GM23338 (cell line): ENCODE data around the gene ZNF235. TPM values are rescaled to one million over a fixed set of nuclear protein-coding genes. Genes with fewer than 3 reads are reported as not detected.
A peak's percentile ranks its signal among the peaks of the same experiment; 100 is the strongest.

Experiments used
- ATAC-seq: fragments of 200-7000 bp; cut with Tn5 transposase; 3 replicates; pipeline ENCODE4 v1.9.1; 2020
- DNase-seq: peaks from one replicate; pipeline ENCODE4 v3.0.0-alpha.2; 2015; ENCODE audit warnings: low spot score
- H2AFZ ChIP-seq: fragments of 200-600 bp; sonication (generic); 2 replicates; pipeline ENCODE4 v1.8.0; 2016; ENCODE audit warnings: antibody characterized with exemption, mild to moderate bottlenecking, moderate library complexity
- H3F3A ChIP-seq: fragments of 200-600 bp; sonication (generic); replicated peaks from 2 replicates; pipeline ENCODE4 v1.8.0; 2017; ENCODE audit warnings: antibody characterized with exemption, mixed run types, low read depth
- H3K27ac ChIP-seq: fragments of 200-600 bp; sonication (generic); 2 replicates; pipeline ENCODE4 v1.6.1; 2016; ENCODE audit warnings: low read depth
- H3K27me3 ChIP-seq: fragments of 200-600 bp; sonication (generic); 2 replicates; pipeline ENCODE4 v1.8.0; 2016; ENCODE audit warnings: mild to moderate bottlenecking, mixed run types, moderate library complexity; ENCODE audit not compliant: insufficient read depth
- H3K36me3 ChIP-seq: fragments of 200-600 bp; sonication (generic); 2 replicates; pipeline ENCODE4 v1.8.0; 2016; ENCODE audit warnings: mild to moderate bottlenecking; ENCODE audit not compliant: insufficient read depth
- H3K4me1 ChIP-seq: fragments of 200-600 bp; sonication (generic); 2 replicates; pipeline ENCODE4 v1.8.0; 2016; ENCODE audit warnings: mild to moderate bottlenecking, moderate library complexity; ENCODE audit not compliant: insufficient read depth
- H3K4me2 ChIP-seq: fragments of 200-600 bp; sonication (generic); 2 replicates; pipeline ENCODE4 v1.7.1; 2017; ENCODE audit warnings: mixed run types
- H3K4me3 ChIP-seq: fragments of 200-600 bp; sonication (generic); 2 replicates; pipeline ENCODE4 v1.6.1; 2016; ENCODE audit warnings: mixed run types
- H3K79me2 ChIP-seq: fragments of 200-600 bp; sonication (generic); replicated peaks from 2 replicates; pipeline ENCODE4 v1.8.0; 2017; ENCODE audit warnings: mild to moderate bottlenecking; ENCODE audit not compliant: insufficient read depth
- H3K9me2 ChIP-seq: fragments of 200-600 bp; sonication (generic); 2 replicates; pipeline ENCODE4 v1.8.0; 2017; ENCODE audit not compliant: insufficient read depth
- H4K20me1 ChIP-seq: fragments of 200-600 bp; sonication (generic); replicated peaks from 2 replicates; pipeline ENCODE4 v1.8.0; 2017; ENCODE audit warnings: mild to moderate bottlenecking; ENCODE audit not compliant: insufficient read depth
- H3K27ac Mint-ChIP-seq: 2 replicates; pipeline ENCODE4 v1.8.0; 2020; ENCODE audit warnings: inconsistent platforms, mild to moderate bottlenecking, moderate library complexity, mixed read lengths
- H3K27me3 Mint-ChIP-seq: 3 replicates; pipeline ENCODE4 v1.8.0; 2022; ENCODE audit warnings: low read depth, mild to moderate bottlenecking, moderate library complexity, mixed read lengths, inconsistent platforms; ENCODE audit not compliant: insufficient read depth, poor library complexity
- H3K36me3 Mint-ChIP-seq: 3 replicates; pipeline ENCODE4 v1.8.0; 2021; ENCODE audit warnings: low read depth, mild to moderate bottlenecking, inconsistent platforms, moderate library complexity, mixed read lengths
- H3K4me1 Mint-ChIP-seq: 3 replicates; pipeline ENCODE4 v1.8.0; 2020; ENCODE audit warnings: mild to moderate bottlenecking, inconsistent platforms, mixed read lengths
- H3K4me3 Mint-ChIP-seq: 3 replicates; pipeline ENCODE4 v1.8.0; 2021; ENCODE audit warnings: moderate library complexity, mild to moderate bottlenecking, inconsistent platforms, mixed read lengths
- H3K9me3 Mint-ChIP-seq: 3 replicates; pipeline ENCODE4 v1.8.0; 2020; ENCODE audit warnings: moderate library complexity, mild to moderate bottlenecking, inconsistent platforms, mixed read lengths
- CTCF ChIP-seq, 2 experiments: fragments of 200-600 bp in 1 of 2; sonication (generic) in 1 of 2; conservative IDR thresholded peaks; 2 replicates each; pipeline versions ENCODE4 v1.5.1 to v1.6.1; 2016 to 2017; ENCODE audit warnings: antibody characterized with exemption in 2 of 2, low read depth in 2 of 2, mild to moderate bottlenecking in 2 of 2, moderate library complexity in 1 of 2
- EZH2 ChIP-seq: fragments of 200-600 bp; sonication (generic); IDR thresholded peaks from one replicate; pipeline ENCODE4 v1.8.0; 2017; ENCODE audit warnings: antibody characterized with exemption, mild to moderate bottlenecking, low read depth; ENCODE audit not compliant: unreplicated experiment
- JUNB ChIP-seq: IDR thresholded peaks from one replicate; pipeline ENCODE4 v1.6.1; 2016; ENCODE audit warnings: antibody characterized with exemption; ENCODE audit not compliant: unreplicated experiment
- STAT1 ChIP-seq: IDR thresholded peaks from one replicate; pipeline ENCODE4 v1.6.1; 2016; ENCODE audit warnings: antibody characterized with exemption; ENCODE audit not compliant: unreplicated experiment
- ZNF114 ChIP-seq: fragments of 250-450 bp; sonication (Bioruptor Pico); IDR thresholded peaks from 2 replicates; pipeline ENCODE4 v1.5.0; 2020; ENCODE audit warnings: mild to moderate bottlenecking, moderate library complexity
- polyA plus RNA-seq: library from polyadenylated mRNA; unstranded; fragments of >200 nt; fragmentation: Nextera tagmentation; extraction: Ambion mirVana; gene quantifications from 2 replicates; pipeline ENCODE4 v1.2.1, GENCODE V29; 2016
- total RNA-seq: library from RNA; depleted of rRNA; stranded (reverse); fragments of >200 nt; shearing (Covaris generic); gene quantifications from 2 replicates; pipeline ENCODE4 v1.2.3, GENCODE V29; 2014
- TF ChIP-seq, protein P1 (sequence below): fragments of 250-450 bp; sonication (Bioruptor Pico); IDR thresholded peaks from 2 replicates; pipeline ENCODE4 v1.5.0; 2020; ENCODE audit warnings: mild to moderate bottlenecking, moderate library complexity

Gene ZNF235
- total and polyA plus RNA-seq, 2 experiments from 2014 or later: 5.0 to 5.1 TPM

- TF ChIP-seq, protein P1, sequence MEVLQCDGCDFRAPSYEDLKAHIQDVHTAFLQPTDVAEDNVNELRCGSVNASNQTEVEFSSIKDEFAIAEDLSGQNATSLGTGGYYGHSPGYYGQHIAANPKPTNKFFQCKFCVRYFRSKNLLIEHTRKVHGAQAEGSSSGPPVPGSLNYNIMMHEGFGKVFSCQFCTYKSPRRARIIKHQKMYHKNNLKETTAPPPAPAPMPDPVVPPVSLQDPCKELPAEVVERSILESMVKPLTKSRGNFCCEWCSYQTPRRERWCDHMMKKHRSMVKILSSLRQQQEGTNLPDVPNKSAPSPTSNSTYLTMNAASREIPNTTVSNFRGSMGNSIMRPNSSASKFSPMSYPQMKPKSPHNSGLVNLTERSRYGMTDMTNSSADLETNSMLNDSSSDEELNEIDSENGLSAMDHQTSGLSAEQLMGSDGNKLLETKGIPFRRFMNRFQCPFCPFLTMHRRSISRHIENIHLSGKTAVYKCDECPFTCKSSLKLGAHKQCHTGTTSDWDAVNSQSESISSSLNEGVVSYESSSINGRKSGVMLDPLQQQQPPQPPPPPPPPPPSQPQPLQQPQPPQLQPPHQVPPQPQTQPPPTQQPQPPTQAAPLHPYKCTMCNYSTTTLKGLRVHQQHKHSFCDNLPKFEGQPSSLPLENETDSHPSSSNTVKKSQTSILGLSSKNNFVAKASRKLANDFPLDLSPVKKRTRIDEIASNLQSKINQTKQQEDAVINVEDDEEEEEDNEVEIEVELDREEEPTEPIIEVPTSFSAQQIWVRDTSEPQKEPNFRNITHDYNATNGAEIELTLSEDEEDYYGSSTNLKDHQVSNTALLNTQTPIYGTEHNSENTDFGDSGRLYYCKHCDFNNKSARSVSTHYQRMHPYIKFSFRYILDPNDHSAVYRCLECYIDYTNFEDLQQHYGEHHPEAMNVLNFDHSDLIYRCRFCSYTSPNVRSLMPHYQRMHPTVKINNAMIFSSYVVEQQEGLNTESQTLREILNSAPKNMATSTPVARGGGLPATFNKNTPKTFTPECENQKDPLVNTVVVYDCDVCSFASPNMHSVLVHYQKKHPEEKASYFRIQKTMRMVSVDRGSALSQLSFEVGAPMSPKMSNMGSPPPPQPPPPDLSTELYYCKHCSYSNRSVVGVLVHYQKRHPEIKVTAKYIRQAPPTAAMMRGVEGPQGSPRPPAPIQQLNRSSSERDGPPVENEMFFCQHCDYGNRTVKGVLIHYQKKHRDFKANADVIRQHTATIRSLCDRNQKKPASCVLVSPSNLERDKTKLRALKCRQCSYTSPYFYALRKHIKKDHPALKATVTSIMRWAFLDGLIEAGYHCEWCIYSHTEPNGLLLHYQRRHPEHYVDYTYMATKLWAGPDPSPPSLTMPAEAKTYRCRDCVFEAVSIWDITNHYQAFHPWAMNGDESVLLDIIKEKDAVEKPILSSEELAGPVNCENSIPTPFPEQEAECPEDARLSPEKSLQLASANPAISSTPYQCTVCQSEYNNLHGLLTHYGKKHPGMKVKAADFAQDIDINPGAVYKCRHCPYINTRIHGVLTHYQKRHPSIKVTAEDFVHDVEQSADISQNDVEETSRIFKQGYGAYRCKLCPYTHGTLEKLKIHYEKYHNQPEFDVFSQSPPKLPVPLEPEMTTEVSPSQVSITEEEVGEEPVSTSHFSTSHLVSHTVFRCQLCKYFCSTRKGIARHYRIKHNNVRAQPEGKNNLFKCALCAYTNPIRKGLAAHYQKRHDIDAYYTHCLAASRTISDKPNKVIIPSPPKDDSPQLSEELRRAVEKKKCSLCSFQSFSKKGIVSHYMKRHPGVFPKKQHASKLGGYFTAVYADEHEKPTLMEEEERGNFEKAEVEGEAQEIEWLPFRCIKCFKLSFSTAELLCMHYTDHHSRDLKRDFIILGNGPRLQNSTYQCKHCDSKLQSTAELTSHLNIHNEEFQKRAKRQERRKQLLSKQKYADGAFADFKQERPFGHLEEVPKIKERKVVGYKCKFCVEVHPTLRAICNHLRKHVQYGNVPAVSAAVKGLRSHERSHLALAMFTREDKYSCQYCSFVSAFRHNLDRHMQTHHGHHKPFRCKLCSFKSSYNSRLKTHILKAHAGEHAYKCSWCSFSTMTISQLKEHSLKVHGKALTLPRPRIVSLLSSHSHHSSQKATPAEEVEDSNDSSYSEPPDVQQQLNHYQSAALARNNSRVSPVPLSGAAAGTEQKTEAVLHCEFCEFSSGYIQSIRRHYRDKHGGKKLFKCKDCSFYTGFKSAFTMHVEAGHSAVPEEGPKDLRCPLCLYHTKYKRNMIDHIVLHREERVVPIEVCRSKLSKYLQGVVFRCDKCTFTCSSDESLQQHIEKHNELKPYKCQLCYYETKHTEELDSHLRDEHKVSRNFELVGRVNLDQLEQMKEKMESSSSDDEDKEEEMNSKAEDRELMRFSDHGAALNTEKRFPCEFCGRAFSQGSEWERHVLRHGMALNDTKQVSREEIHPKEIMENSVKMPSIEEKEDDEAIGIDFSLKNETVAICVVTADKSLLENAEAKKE (CRISPR knock-in tag): no peak
- TF ChIP-seq ZNF114 (CRISPR knock-in tag) (no peak), JUNB (no peak)
Observed at GRCh38 chr19:44305457-44305856, 632 bp upstream of the ZNF235 start (continued).

DNA sequence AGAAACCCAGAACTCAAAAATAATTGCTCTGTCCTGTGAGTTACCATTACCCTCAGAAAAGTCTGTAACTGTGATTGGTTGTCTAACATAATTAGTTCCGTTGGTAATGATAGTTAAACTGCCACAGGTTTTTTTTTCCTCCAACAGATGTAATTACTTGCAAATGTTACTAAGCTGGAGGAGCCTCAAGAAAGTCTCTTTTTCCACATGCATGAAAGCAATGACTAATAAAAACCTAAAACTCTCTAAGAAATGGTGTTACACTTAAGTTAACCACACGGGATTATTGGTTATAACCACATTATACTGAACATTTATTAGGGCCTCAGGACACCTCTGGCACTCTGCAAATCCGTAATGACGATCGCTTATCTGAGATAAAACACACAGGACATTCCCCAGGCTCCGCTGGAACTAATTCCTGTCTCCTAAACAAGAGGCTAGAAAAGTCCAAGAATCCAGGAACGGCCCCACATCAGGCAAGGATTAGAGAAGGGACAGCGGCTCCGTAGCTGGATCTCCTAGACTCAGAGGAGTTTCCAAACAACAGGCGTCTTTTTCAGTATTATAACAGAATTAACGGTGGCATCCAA, 753 bp downstream of the ZNF235 start:
- Mint-ChIP-seq H3K36me3 (peaks cover 22% of the 10 kb centered on the region; the same call in 2 of the 3 replicates), H3K4me1 (peaks cover 4% of the 10 kb centered on the region; the same call in 2 of the 3 replicates), H3K9me3 (peaks cover 12% of the 10 kb centered on the region), H3K27ac (peak overlapping the region; percentile 78), H3K4me3 (peak overlapping the region; percentile 94), H3K27me3 (no peaks in the 10 kb centered on the region)
- Histone ChIP-seq H2AFZ (peak overlapping the region; percentile 23), H3K36me3 (peaks cover 6% of the 10 kb centered on the region; the same call in 1 of the 2 replicates), H3K4me2 (peak overlapping the region; percentile 82), H3K27ac (no peak overlapping the region), H3K9me2 (no peaks in the 10 kb centered on the region), H3K4me3 (peak overlapping the region; percentile 70), H3K79me2 (no peaks in the 10 kb centered on the region), H3K27me3 (no peaks in the 10 kb centered on the region), H3K4me1 (0 out of 2 replicates have a peak, but pooled peaks cover 5% of the 10 kb centered on the region), H4K20me1 (0 out of 2 replicates have a peak, but pooled peaks cover 3% of the 10 kb centered on the region), H3F3A (no peaks in the 10 kb centered on the region)
- peak; percentile 10 for ATAC-seq
- DNase-seq: peak; percentile 17
- TF ChIP-seq, protein P1 (CRISPR knock-in tag): no peak
- TF ChIP-seq CTCF (conservative IDR thresholded peaks at IDR 0.05; ENCODE audit: low read depth in 2 of 2) (no peak), EZH2 (no peak), STAT1 (no peak)
